OCI-LY1 (cell line): ENCODE results near the gene VWA8.

Source experiments
- H2AFZ ChIP-seq: fragments of 200-600 bp; sonication (generic), shearing (Covaris generic); 2 replicates; pipeline ENCODE4 v1.6.0; 2014; ENCODE audit warnings: antibody characterized with exemption, mild to moderate bottlenecking, low read length
- H3F3A ChIP-seq: fragments of 200-600 bp; sonication (generic), shearing (Covaris generic); 2 replicates; pipeline ENCODE4 v1.6.0; 2014; ENCODE audit warnings: mild to moderate bottlenecking, antibody characterized with exemption, low read length, moderate library complexity; ENCODE audit not compliant: insufficient read depth
- H3K27ac ChIP-seq: fragments of 200-600 bp; sonication (generic); 2 replicates; pipeline ENCODE4 v1.5.1; 2014; ENCODE audit warnings: low read length, mixed run types, mild to moderate bottlenecking, low read depth; ENCODE audit not compliant: poor library complexity, severe bottlenecking
- H3K27me3 ChIP-seq: fragments of 200-600 bp; sonication (generic); 2 replicates; pipeline ENCODE4 v1.6.0; 2014; ENCODE audit warnings: antibody characterized with exemption, mild to moderate bottlenecking, low read length, moderate library complexity; ENCODE audit not compliant: insufficient read depth
- H3K36me3 ChIP-seq: fragments of 200-600 bp; sonication (generic); 2 replicates; pipeline ENCODE4 v1.6.1; 2014; ENCODE audit warnings: mild to moderate bottlenecking, antibody characterized with exemption, low read length, moderate library complexity, mixed read lengths; ENCODE audit not compliant: insufficient read depth
- H3K4me1 ChIP-seq: fragments of 200-600 bp; sonication (generic); 2 replicates; pipeline ENCODE4 v1.5.1; 2014; ENCODE audit warnings: mild to moderate bottlenecking, low read length, moderate library complexity; ENCODE audit not compliant: insufficient read depth, severe bottlenecking
- H3K4me2 ChIP-seq: fragments of 200-600 bp; sonication (generic), shearing (Covaris generic); 2 replicates; pipeline ENCODE4 v1.6.1; 2014; ENCODE audit warnings: low read length
- H3K4me3 ChIP-seq: fragments of 200-600 bp; sonication (generic); 2 replicates; pipeline ENCODE4 v1.5.1; 2014; ENCODE audit warnings: low read length, low read depth, mild to moderate bottlenecking, mixed read lengths; ENCODE audit not compliant: poor library complexity, severe bottlenecking
- H3K79me2 ChIP-seq: fragments of 200-600 bp; shearing (Covaris generic); 2 replicates; pipeline ENCODE4 v1.6.1; 2016; ENCODE audit warnings: mixed run types, low read length, mixed read lengths; ENCODE audit not compliant: insufficient read depth
- H3K9ac ChIP-seq: fragments of 200-600 bp; sonication (generic), shearing (Covaris generic); 2 replicates; pipeline ENCODE4 v1.6.1; 2014; ENCODE audit warnings: mild to moderate bottlenecking, low read length, mixed read lengths
- H3K9me2 ChIP-seq: fragments of 200-600 bp; sonication (generic), shearing (Covaris generic); 2 replicates; pipeline ENCODE4 v1.6.1; 2014; ENCODE audit warnings: low read depth, mild to moderate bottlenecking, low read length, mixed read lengths
- H3K9me3 ChIP-seq: fragments of 200-600 bp; shearing (Covaris generic); 2 replicates; pipeline ENCODE4 v1.6.1; 2014; ENCODE audit warnings: low read length, mixed read lengths
- H4K20me1 ChIP-seq: fragments of 200-600 bp; sonication (generic), shearing (Covaris generic); 2 replicates; pipeline ENCODE4 v1.6.0; 2016; ENCODE audit warnings: mild to moderate bottlenecking, low read length; ENCODE audit not compliant: insufficient read depth
- CTCF ChIP-seq: fragments of 200-600 bp; sonication (generic), shearing (Covaris generic); IDR thresholded peaks from 2 replicates; pipeline ENCODE4 v1.5.1; 2017; ENCODE audit warnings: mild to moderate bottlenecking, antibody characterized with exemption, low read length, moderate library complexity, mixed read lengths
- EZH2 ChIP-seq: fragments of 200-600 bp; sonication (generic), shearing (Covaris generic); IDR thresholded peaks from 2 replicates; pipeline ENCODE4 v1.8.0; 2017; ENCODE audit warnings: borderline replicate concordance, mixed run types, mild to moderate bottlenecking, antibody characterized with exemption, low read length, moderate library complexity, mixed read lengths

Gene VWA8

GRCh38 chr13:41833831-41834230 is 127.1 kb downstream of the VWA8 start:
- TF ChIP-seq EZH2, result no peak
- no peak for TF ChIP-seq CTCF
- H3K9ac ChIP-seq, result no peak overlapping the region

GRCh38 chr13:41833201-41833600 is 127.7 kb downstream of the VWA8 start:
- Histone ChIP-seq H3K27ac (no peak overlapping the region), H3K9me2 (no peaks in the 10 kb centered on the region), H3K4me3 (no peak overlapping the region), H3K4me1 (no peaks in the 10 kb centered on the region), H3K4me2 (no peak overlapping the region), H4K20me1 (no peaks in the 10 kb centered on the region), H3K79me2 (no peaks in the 10 kb centered on the region), H2AFZ (no peak overlapping the region), H3K9ac (no peak overlapping the region), H3K9me3 (no peaks in the 10 kb centered on the region), H3K36me3 (peaks cover 22% of the 10 kb centered on the region), H3K27me3 (no peaks in the 10 kb centered on the region), H3F3A (no peaks in the 10 kb centered on the region)
- TF ChIP-seq CTCF, result no peak
- no peak for TF ChIP-seq EZH2

More at GRCh38 chr13:41833831-41834230, 127.1 kb downstream of the VWA8 start:
- Histone ChIP-seq H2AFZ (no peak overlapping the region), H3K36me3 (peaks cover 22% of the 10 kb centered on the region), H3K27ac (no peak overlapping the region), H3K27me3 (no peaks in the 10 kb centered on the region), H3K4me3 (no peak overlapping the region), H3K9me3 (no peaks in the 10 kb centered on the region), H3K4me2 (no peak overlapping the region), H3F3A (no peaks in the 10 kb centered on the region), H3K4me1 (no peaks in the 10 kb centered on the region), H3K9me2 (no peaks in the 10 kb centered on the region), H4K20me1 (no peaks in the 10 kb centered on the region), H3K79me2 (no peaks in the 10 kb centered on the region)

- H3K4me1 ChIP-seq, result no peaks in the 10 kb centered on the region
- H3K9ac ChIP-seq, result no peak overlapping the region
Observed at GRCh38 chr13:41827507-41828213, 133.2 kb downstream of the VWA8 start.

More at GRCh38 chr13:41827507-41828213, 133.2 kb downstream of the VWA8 start:
- H3K79me2 ChIP-seq, result no peaks in the 10 kb centered on the region
- TF ChIP-seq CTCF (no peak), EZH2 (no peak)
- no peaks in the 10 kb centered on the region for H3F3A ChIP-seq
- no peaks in the 10 kb centered on the region for H3K9me2 ChIP-seq
- H3K4me3 ChIP-seq, result no peak overlapping the region
- H3K4me2 ChIP-seq, result no peak overlapping the region
- H3K27ac ChIP-seq, result no peak overlapping the region
- H3K36me3 ChIP-seq, result peaks cover 6% of the 10 kb centered on the region
- no peaks in the 10 kb centered on the region for H3K27me3 ChIP-seq
- no peak overlapping the region for H2AFZ ChIP-seq
- no peaks in the 10 kb centered on the region for H4K20me1 ChIP-seq
- no peaks in the 10 kb centered on the region for H3K9me3 ChIP-seq
